Lower leg skin (tissue), 4 donors: ENCODE results near the gene OTOP3. TPM values are rescaled to one million over a fixed set of nuclear protein-coding genes. Genes with fewer than 3 reads are reported as not detected.

ENCODE experiments used
- DNase-seq, 2 donors: peaks; one replicate each; pipeline ENCODE4 v3.0.0-alpha.2; 2019; ENCODE audit warnings: low spot score in 2 of 2
- H3K4me3 ChIP-seq: fragments of 200-600 bp; sonication (generic); 2 replicates; pipeline ENCODE4 v1.5.1; 2017; ENCODE audit warnings: mild to moderate bottlenecking, low read depth; ENCODE audit not compliant: poor library complexity, severe bottlenecking
- POLR2A ChIP-seq, 2 donors: fragments of 450-650 bp; IDR thresholded peaks; one replicate each; pipeline ENCODE4 v1.6.1; 2016 to 2017; ENCODE audit warnings: antibody characterized with exemption in 2 of 2, mild to moderate bottlenecking in 1 of 2, moderate library complexity in 1 of 2
- WGBS, 2 donors: methylation state at CpG; one replicate each; pipeline ENCODE4 v1.1.5; 2018; 5-methylcytosine and 5-hydroxymethylcytosine counted together
- intact Hi-C: fragments of 100-400 bp; cut with DNase I; formaldehyde crosslinking; loops from one replicate; pipeline ENCODE4 v1.15.0; 2023; ENCODE audit warnings: low total_unique reads
- total RNA-seq, 4 donors: library from RNA; depleted of rRNA; stranded (reverse); fragments of >200 nt; gene quantifications; one replicate each; pipeline ENCODE4 v1.1.0, GENCODE V29; 2016
- TF ChIP-seq, protein P1 (sequence below), 3 donors: fragments of 450-650 bp; IDR thresholded peaks; one replicate each; pipeline ENCODE4 v1.5.1; 2016; ENCODE audit warnings: antibody characterized with exemption in 3 of 3, mild to moderate bottlenecking in 3 of 3, moderate library complexity in 2 of 3

OTOP3 gene
- total RNA-seq, 4 donors from 2014 or later: 0.64 to 2.3 (median 1.1) TPM; not detected in 1

DNA sequence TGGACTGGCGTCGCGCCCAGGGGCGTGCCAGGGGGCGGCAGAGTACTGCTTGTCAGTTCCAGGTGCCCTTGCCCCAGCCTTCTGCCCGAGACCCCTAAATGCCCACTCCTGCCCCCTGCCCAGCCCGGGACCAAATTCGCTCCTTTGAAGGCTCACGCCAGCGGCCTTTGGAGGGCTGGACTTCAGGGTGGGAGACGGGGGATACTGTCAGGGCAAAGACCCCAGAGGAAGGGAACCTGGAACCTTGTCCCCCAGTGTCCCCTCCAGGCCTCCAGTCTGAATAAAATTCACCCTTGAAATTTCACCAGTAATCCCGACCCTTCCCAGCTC, 737 bp downstream of the OTOP3 start:
- TF ChIP-seq POLR2A (IDR thresholded peaks at IDR 0.05): no peak
- TF ChIP-seq, protein P1, sequence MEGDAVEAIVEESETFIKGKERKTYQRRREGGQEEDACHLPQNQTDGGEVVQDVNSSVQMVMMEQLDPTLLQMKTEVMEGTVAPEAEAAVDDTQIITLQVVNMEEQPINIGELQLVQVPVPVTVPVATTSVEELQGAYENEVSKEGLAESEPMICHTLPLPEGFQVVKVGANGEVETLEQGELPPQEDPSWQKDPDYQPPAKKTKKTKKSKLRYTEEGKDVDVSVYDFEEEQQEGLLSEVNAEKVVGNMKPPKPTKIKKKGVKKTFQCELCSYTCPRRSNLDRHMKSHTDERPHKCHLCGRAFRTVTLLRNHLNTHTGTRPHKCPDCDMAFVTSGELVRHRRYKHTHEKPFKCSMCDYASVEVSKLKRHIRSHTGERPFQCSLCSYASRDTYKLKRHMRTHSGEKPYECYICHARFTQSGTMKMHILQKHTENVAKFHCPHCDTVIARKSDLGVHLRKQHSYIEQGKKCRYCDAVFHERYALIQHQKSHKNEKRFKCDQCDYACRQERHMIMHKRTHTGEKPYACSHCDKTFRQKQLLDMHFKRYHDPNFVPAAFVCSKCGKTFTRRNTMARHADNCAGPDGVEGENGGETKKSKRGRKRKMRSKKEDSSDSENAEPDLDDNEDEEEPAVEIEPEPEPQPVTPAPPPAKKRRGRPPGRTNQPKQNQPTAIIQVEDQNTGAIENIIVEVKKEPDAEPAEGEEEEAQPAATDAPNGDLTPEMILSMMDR (IDR thresholded peaks at IDR 0.05): no peak

DNA sequence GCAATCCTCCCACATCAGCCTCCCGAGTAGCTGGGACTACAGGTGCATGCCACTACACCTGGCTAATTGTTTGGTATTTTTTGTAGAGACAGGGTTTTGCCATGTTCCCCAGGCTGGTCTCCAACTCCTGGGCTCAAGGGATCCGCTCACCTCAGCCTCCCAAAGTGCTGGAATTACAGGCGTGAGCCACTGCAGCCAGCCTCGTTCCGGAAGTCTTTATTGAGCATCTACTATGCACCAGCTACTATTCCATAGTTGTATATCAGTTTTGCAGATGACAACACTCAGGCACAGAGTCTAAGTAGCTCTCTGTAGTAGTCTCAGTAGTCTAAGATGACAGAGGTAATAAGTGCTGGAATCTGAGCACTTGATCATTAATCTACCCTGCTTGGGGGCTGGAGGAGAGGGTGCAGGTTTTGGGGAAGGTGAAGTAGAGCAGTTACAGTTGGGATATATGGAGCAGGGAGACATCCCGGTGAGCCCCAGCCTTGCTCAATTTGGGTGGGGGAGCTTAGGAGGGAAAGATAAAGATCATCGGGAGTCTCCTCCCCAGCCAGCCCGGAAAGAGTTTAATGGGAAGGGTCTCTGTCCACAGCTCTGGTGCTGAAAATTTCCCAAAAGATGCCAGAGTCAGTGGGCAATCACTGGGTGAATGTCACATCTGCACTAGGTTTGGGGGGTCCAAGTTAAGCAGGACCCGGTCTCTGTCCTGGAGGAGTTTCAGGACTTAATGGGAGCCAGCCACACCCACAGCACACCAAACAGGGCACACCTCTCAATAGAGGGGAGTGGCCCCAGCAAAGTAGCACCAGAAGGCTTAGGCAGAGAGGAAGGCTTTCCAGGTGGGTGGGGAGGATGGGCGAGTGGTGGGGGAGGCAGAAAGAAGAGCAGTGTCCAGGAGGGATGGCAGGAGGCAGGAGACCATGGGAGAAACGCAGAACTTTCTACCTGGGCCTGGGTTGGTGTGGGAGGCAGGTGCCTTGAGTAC, 1.7 kb downstream of the OTOP3 start:
- intact Hi-C loops: no loop called here

More for the DNA sequence above, 737 bp downstream of the OTOP3 start:
- intact Hi-C loops: no loop called here
- no peak overlapping the region for H3K4me3 ChIP-seq
- WGBS, 2 donors: 16 to 28% methylated on average over 7 to 12 of the region's 12 CpGs
- no peak for DNase-seq

DNA sequence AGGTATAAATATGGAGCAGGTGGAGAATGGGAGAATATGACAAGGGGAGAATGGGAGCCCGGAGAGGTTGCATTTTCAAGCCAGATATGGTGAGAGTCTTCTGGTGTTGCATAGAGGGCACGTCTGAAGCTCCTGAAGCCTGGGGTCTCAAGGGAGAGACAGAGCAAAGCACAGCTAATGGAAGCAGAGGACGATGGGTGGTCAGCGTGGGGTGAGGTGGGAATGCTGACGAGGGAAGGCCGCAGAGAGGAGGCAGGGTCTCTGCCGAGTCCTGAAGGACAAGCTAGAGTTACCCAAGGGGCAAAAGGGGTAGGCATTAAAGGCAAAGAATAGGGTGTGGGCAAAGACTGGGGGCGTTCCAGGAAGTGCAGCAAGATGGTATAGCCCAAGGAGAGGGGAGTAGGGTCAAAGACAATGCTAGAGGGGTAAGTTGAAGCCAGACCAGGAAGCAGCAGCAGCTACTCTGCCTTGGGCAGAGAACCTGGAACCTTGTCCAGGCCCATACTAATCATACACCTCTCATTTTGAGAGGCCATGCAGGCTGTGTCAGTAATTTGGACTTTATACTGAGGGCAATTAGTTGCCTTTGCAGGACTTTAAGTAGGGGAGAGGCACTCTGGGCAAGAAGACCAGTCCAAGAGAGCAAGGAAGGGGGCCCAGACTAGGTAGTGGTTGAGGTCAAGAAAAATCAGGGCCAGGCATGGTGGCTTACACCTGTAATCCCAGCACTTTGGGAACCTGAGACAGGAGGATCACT, 2.7 kb downstream of the OTOP3 start:
- 60 to 79% methylated on average over 8 of the region's 8 CpGs for WGBS, 2 donors
- TF ChIP-seq, protein P1 (IDR thresholded peaks at IDR 0.05): no peak
- TF ChIP-seq POLR2A (IDR thresholded peaks at IDR 0.05): no peak
- no peak overlapping the region for H3K4me3 ChIP-seq
- DNase-seq: peak in 1 of 2 donors; percentile 78
- intact Hi-C loops: no loop called here

More for the DNA sequence above, 1.7 kb downstream of the OTOP3 start:
- DNase-seq: peak in 1 of 2 donors; percentile 74
- WGBS, 2 donors: 49 to 50% methylated on average over 11 of the region's 11 CpGs
- TF ChIP-seq, protein P1 (IDR thresholded peaks at IDR 0.05): no peak
- TF ChIP-seq POLR2A (IDR thresholded peaks at IDR 0.05): no peak
- H3K4me3 ChIP-seq: no peak overlapping the region

DNA sequence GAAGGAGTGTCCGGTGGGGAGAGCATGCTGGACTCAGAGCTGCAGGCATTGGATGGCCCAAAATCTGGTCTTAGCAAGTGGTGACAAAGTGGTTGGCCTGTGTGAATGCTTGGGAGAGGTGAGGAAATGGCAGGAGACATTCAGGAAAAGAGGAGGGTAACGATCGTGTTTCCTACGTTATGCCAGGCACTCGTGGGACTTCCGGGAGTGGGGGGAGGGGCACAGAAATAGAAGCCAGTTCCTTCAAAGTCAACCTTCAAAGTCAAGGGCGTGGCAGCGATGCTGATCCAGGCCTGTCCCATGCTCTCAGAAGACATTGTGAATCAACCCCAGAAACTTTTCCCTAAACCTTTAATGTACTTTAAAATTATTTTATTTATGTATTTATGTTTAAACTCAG, 3.8 kb downstream of the OTOP3 start:
- DNase-seq: no peak
- no peak for TF ChIP-seq POLR2A (IDR thresholded peaks at IDR 0.05)
- TF ChIP-seq, protein P1 (IDR thresholded peaks at IDR 0.05): no peak
- no peak overlapping the region for H3K4me3 ChIP-seq
- intact Hi-C loops: no loop called here
- WGBS, 2 donors: 34 to 36% methylated on average over 8 of the region's 8 CpGs

DNA sequence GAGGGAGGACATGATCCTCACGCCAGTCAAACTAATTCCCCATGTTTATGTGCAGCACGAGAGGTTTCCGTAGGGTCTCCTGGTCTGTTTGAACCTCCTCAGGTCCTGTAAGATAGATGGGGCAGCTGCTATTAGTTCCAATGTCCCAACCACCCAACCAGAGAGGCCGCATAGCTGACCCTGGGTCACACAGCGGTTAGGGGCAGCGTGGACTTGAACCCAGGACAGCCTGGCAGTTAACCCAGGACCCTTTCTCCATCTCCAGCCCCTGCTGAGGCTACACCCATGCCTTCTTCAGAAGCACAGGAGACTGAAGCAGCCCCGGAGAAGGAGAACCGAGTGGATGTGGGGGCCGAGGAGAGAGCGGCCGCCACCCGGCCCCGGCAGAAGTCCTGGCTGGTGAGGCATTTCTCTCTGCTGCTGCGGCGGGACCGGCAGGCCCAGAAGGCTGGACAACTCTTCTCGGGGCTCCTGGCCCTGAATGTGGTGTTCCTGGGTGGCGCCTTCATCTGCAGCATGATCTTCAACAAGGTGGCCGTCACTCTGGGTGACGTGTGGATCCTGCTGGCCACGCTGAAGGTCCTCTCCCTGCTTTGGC, 5.5 kb downstream of the OTOP3 start:
- no peak overlapping the region for H3K4me3 ChIP-seq
- no peak for DNase-seq
- TF ChIP-seq, protein P1 (IDR thresholded peaks at IDR 0.05): no peak
- no peak for TF ChIP-seq POLR2A (IDR thresholded peaks at IDR 0.05)
- WGBS, 2 donors: 80 to 81% methylated on average over 13 to 21 of the region's 21 CpGs
- intact Hi-C loops: no loop called here
